ENCODE measurements around the gene FGF1. TPM values are rescaled to one million over a fixed set of nuclear protein-coding genes. Genes with fewer than 3 reads are reported as not detected.

The FGF1 gene
- total RNA-seq, 1 experiment from 2014 or later: not detected

DNA sequence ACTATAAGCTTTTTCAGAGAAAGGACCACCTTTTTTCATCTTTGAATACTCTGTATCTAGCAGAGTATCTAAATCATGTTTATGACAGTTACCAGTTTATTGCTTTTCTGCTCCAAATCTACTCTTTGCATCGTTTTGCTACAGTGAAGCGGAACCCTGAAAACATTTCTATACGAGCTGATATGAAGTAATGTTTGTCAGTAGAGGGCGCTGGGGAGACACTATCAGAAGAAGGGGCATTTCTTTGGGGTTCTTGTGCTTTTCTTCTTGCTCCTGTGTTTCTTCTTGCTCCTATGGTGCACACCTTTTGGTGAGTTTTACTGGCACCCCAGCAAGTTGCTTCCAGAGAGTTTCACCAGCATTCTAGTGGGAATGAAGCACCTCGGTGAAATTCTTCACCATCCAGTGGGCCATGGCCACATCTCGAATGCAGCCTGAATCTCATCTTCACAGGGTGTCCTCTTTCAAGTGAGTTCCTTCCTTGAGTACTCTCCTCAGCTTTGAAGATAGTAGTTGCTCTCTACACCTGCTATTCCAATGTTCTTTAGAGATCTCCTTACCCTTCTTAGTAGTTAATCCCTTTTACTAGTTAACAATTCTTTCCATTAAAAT lies 98.4 kb downstream of the FGF1 start:
- no peaks in the 10 kb centered on the region for H3K4me1 ChIP-seq (ENCODE audit: control insufficient read depth, insufficient read depth, low read length)
- no peak overlapping the region for H3K27ac ChIP-seq (ENCODE audit: low read length)
- ChIA-PET POLR2A (no interaction called here), CTCF (interaction anchor here (0.5 to 0.7 kb wide), 3 partner anchors 13 to 115 kb away, joined by 3 to 7 read pairs (median 3); no protein-coding TSS in a partner anchor)
- H3K36me3 ChIP-seq (ENCODE audit: control insufficient read depth, insufficient read depth, low read length): no peaks in the 10 kb centered on the region
- no peaks in the 10 kb centered on the region for H3K9me3 ChIP-seq (ENCODE audit: control insufficient read depth, insufficient read depth, low read depth, low read length)
- TF ChIP-seq, protein P1, sequence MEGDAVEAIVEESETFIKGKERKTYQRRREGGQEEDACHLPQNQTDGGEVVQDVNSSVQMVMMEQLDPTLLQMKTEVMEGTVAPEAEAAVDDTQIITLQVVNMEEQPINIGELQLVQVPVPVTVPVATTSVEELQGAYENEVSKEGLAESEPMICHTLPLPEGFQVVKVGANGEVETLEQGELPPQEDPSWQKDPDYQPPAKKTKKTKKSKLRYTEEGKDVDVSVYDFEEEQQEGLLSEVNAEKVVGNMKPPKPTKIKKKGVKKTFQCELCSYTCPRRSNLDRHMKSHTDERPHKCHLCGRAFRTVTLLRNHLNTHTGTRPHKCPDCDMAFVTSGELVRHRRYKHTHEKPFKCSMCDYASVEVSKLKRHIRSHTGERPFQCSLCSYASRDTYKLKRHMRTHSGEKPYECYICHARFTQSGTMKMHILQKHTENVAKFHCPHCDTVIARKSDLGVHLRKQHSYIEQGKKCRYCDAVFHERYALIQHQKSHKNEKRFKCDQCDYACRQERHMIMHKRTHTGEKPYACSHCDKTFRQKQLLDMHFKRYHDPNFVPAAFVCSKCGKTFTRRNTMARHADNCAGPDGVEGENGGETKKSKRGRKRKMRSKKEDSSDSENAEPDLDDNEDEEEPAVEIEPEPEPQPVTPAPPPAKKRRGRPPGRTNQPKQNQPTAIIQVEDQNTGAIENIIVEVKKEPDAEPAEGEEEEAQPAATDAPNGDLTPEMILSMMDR (IDR thresholded peaks at IDR 0.05): peak; percentile 86
- TF ChIP-seq POLR2AphosphoS5 (IDR thresholded peaks at IDR 0.05; ENCODE audit: low read depth, low read length): no peak
- TF ChIP-seq SIN3A (IDR thresholded peaks at IDR 0.05; ENCODE audit: borderline replicate concordance, insufficient read depth, low read depth, low read length): no peak
- DNase-seq (ENCODE audit: low read depth, low spot score): no peak
- ATAC-seq: peak; percentile 60; the same call in 1 of the 2 replicates
- no TSS peak for BruUV-seq (replicated peaks)
- intact Hi-C loops (cut with micrococcal nuclease; ENCODE audit: unreplicated experiment): no loop called here
- in situ Hi-C loops (cut with HindIII; ENCODE audit: low pct_unique_long_range_greater_than_20kb, low sequenced_read_pairs): no loop called here
- H3K4me3 ChIP-seq (ENCODE audit: low read depth in 2 of 2, low read length in 2 of 2): no peak overlapping the region
- H3K27me3 ChIP-seq (ENCODE audit: control insufficient read depth, insufficient read depth, low read length): no peaks in the 10 kb centered on the region

DNA sequence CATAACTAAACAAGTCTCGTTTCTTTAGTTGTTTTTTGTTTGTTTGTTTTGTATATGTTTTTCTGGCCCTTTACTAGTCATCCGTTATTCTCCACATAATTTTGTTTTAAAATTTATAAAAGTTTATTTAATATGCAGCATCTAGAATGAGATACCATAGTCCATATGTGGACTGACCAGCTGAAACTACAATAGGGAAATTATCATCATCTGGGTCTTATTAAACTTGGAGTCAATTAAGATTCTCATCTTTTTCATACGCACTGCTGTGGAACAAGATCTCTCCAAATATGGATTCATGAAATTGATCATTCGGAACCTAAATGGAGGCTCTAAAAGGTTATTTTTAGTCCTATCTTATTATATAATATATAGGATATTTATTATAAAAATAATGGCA lies 99.3 kb downstream of the FGF1 start:
- TF ChIP-seq POLR2AphosphoS5 (IDR thresholded peaks at IDR 0.05; ENCODE audit: low read depth, low read length) (no peak), SIN3A (IDR thresholded peaks at IDR 0.05; ENCODE audit: borderline replicate concordance, insufficient read depth, low read depth, low read length) (no peak), TCF7L2 (IDR thresholded peaks at IDR 0.05; ENCODE audit: low read depth, low read length) (no peak)
- TF ChIP-seq, protein P1 (IDR thresholded peaks at IDR 0.05): no peak
- TF ChIP-seq, protein P2, sequence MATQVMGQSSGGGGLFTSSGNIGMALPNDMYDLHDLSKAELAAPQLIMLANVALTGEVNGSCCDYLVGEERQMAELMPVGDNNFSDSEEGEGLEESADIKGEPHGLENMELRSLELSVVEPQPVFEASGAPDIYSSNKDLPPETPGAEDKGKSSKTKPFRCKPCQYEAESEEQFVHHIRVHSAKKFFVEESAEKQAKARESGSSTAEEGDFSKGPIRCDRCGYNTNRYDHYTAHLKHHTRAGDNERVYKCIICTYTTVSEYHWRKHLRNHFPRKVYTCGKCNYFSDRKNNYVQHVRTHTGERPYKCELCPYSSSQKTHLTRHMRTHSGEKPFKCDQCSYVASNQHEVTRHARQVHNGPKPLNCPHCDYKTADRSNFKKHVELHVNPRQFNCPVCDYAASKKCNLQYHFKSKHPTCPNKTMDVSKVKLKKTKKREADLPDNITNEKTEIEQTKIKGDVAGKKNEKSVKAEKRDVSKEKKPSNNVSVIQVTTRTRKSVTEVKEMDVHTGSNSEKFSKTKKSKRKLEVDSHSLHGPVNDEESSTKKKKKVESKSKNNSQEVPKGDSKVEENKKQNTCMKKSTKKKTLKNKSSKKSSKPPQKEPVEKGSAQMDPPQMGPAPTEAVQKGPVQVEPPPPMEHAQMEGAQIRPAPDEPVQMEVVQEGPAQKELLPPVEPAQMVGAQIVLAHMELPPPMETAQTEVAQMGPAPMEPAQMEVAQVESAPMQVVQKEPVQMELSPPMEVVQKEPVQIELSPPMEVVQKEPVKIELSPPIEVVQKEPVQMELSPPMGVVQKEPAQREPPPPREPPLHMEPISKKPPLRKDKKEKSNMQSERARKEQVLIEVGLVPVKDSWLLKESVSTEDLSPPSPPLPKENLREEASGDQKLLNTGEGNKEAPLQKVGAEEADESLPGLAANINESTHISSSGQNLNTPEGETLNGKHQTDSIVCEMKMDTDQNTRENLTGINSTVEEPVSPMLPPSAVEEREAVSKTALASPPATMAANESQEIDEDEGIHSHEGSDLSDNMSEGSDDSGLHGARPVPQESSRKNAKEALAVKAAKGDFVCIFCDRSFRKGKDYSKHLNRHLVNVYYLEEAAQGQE (IDR thresholded peaks at IDR 0.05; ENCODE audit: insufficient read depth in 1 of 2, low read depth in 2 of 2, low read length in 1 of 2): no peak
- H3K9me3 ChIP-seq (ENCODE audit: control insufficient read depth, insufficient read depth, low read depth, low read length): no peaks in the 10 kb centered on the region
- no peak for DNase-seq (ENCODE audit: low read depth, low spot score)
- intact Hi-C loops (cut with micrococcal nuclease; ENCODE audit: unreplicated experiment): no loop called here
- H3K27me3 ChIP-seq (ENCODE audit: control insufficient read depth, insufficient read depth, low read length): no peaks in the 10 kb centered on the region
- ChIA-PET POLR2A (no interaction called here), CTCF (no interaction called here)
- no peak overlapping the region for H3K4me3 ChIP-seq (ENCODE audit: low read depth in 2 of 2, low read length in 2 of 2)
- H3K4me1 ChIP-seq (ENCODE audit: control insufficient read depth, insufficient read depth, low read length): no peaks in the 10 kb centered on the region
- ATAC-seq: no peak
- BruUV-seq (replicated peaks): no TSS peak
- no peak overlapping the region for H3K27ac ChIP-seq (ENCODE audit: low read length)
- H3K36me3 ChIP-seq (ENCODE audit: control insufficient read depth, insufficient read depth, low read length): no peaks in the 10 kb centered on the region
- in situ Hi-C loops (cut with HindIII; ENCODE audit: low pct_unique_long_range_greater_than_20kb, low sequenced_read_pairs): no loop called here

Measured in Panc1 (cell line).